NCI-H2171 (cell line): Measurements from ENCODE around the gene SUN5.
"Not testable (repeated sequence)": the region's sequence is repeated elsewhere in the genome, so short reads cannot be mapped to it uniquely, and the experiment has no call there.

Experiments used
- DNase-seq: peaks from one replicate; lab custom pipeline; 2025; lab: John Stamatoyannopoulos, UW

The SUN5 gene

GRCh38 chr20:32965115-32965514 is 39.1 kb downstream of the SUN5 start:
- no peak for DNase-seq

GRCh38 chr20:32964575-32964974 is 39.7 kb downstream of the SUN5 start:
- no peak for DNase-seq

DNA sequence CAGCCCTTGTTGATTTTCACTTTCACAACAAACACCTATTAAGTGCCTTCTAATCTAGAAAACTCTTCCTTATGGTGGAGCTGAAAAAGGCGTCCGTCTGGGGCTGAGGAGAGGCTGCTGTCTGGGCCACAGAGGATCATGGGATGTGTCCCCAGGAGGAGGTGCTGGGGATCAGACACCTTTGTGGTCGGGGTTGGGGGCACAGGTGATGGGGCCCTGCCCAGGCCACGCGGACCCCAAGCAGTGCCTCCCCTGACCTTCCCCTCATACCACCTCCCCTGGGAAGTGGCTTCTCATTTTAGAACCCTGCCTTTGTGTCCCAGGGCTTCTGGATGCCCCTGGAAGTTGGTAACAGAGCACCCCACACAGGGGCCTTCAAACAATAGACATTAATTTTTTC is 41.1 kb downstream of the SUN5 start:
- no peak for DNase-seq

- DNase-seq: not testable (repeated sequence)
Measured at GRCh38 chr20:32962646-32963045, 41.6 kb downstream of the SUN5 start.

DNA sequence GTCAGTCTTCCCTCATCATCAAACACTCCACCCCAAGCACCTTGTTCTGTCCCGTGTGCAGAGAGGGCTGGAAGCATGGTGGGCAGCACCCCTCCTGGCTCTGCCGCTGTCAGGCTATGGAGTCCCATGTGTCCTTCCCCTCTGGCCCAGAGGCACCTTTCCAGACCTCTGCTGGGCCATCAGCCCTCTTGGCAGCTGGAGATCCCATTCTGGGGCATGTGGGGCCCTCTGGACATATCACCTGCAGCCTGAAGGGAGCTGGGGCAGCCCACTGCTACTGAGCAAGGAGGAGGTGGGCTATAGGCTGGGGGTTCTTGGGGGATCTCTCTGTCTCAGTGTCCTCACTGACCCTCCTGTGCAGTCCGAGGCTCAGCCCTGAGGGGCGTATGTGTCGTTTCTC is 42.2 kb downstream of the SUN5 start:
- DNase-seq: no peak

- no peak for DNase-seq
Measured at GRCh38 chr20:32960849-32961731, 43.1 kb downstream of the SUN5 start.

DNA sequence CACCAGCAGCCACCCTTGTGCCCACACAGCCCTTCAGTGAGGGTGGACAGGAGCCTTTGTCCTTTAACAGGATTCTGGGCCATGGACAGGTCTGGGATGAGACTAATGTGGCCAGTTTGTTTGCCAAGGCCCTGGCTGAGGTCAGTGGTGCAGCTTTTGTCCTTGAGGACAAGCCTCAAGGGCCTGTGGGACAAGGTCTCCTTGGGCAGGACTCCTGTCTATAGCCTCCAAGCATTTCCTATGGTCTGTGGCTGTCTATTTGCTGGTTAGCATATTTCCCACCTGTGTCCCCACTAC is 44.1 kb downstream of the SUN5 start:
- DNase-seq: no peak

GRCh38 chr20:32959351-32960221 is 44.6 kb downstream of the SUN5 start:
- no peak for DNase-seq

GRCh38 chr20:32958574-32958973 is 45.7 kb downstream of the SUN5 start:
- DNase-seq: no peak

DNA sequence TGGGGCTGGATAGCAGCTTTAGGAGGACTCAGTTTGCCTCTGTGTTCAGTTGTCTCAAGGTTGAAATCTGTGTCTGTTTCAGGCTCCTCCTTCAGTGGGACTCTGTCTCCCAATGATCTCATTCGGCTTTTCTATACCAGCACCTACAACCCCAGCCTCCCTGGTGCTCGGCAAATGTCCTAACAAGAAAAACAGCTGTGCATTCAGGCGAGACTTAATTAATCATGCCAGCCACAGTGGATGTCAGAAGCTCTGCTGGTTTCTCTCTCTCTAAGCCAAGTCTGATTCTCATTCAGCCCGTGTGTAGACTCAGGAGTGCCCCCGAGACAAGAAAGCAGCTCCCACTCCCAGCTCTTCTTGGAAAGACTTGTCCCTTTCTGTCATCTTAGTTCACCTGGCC is 46.8 kb downstream of the SUN5 start:
- DNase-seq: no peak

DNA sequence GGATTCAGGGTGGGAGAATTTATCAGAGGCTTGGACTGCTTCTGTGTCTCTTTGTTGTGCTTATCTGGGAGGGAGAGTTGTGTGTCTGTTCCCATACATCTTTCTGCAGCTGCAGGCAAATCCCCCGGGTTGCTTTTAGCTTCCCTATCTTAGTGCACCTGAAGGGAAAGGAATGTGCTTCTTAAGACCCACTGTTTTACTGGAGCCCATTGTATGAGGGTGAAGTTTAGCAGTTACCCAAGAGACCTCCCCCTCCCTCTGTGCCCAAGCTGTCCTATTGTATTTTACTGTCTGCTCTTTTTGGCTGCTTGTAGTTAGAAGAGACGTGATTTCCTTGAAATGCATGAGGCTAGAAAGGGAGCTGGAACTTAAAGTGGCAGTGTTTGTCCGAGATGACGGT is 53.7 kb downstream of the SUN5 start:
- not testable (repeated sequence) for DNase-seq

DNA sequence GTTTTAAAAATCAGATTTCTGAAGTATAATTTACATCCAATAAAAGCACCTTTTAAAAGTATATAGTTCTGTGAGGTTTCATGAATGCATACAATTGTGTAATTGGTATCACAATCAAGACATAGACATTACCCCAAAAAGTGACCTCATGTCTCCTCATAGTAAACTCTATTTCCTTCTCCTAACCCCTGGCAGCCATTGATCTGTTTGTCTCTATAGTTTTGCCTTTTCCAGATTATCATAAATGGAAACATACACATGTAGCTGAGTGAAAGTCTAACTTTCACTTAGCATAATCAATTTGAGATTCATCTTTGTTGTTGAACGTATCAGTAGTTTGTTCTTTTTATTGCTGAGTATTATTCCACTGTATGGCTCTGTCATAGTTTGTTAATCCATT is 57.6 kb downstream of the SUN5 start:
- no peak for DNase-seq

DNA sequence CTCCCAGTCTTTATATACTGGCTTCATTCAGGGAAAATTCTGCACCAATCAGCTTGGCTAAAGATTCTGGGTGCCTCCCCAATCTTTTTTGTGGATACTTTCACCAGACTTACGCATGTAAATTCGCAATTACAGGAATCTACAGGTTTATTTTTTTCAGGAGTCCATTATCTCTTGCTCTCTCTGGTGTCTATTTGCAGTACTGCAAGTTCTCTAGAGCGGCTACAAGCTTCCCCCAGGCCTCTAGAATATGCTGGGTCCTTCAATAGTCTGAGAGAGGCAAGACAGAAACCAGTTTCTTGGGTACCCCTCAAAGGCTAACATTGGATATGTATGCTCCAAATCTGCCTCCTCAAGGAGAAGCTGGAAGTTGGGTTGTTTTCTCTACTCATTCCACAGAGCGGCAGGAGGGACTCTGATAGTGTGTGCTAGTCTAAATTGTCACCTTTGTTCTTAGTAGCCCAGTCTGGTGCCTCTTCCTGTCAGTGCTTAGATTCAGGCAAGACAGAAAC is 58.5 kb downstream of the SUN5 start:
- no peak for DNase-seq

GRCh38 chr20:32943490-32944052 is 60.7 kb downstream of the SUN5 start:
- no peak for DNase-seq

- DNase-seq: no peak
Measured at GRCh38 chr20:32941155-32941885, 62.9 kb downstream of the SUN5 start.

DNA sequence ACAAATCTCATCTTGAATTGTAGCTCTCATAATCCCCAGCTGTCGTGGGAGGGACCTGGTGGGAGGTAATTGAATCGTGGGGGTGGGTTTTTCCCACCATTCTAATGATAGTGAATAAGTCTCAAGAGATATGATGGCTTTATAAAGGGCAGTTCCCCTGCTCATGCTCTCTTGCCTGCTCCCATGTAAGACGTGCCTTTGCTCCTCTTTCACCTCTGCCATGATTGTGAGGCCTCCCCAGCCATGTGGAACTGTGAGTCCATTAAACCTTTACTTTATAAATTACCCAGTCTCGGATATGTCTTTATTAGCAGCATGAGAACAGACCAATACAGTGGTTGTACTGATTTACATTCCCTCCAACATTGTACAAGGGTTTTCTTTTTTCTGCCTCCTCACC is 69.7 kb downstream of the SUN5 start:
- no peak for DNase-seq
